HCT116 (cell line): ENCODE data around the gene GSN. TPM values are rescaled to one million over a fixed set of nuclear protein-coding genes. Genes with fewer than 3 reads are reported as not detected.

Experiments used
- ATAC-seq: fragments of 200-7000 bp; cut with Tn5 transposase; 2 replicates; pipeline ENCODE4 v1.9.1; 2020; ENCODE audit warnings: mild to moderate bottlenecking, moderate library complexity
- BruUV-seq: library from RNA; stranded (reverse); fragments of 400-500 nt; replicated peaks from 2 replicates; lab custom pipeline; 2021; lab: Mats Ljungman, UMichigan
- CTCF ChIA-PET: fragments of 300-600 bp; sonication (Branson Sonifier 250); formaldehyde crosslinking; loops from one replicate; lab custom pipeline; 2021; ENCODE audit warnings: antibody characterized with exemption; lab: Charles Lee
- POLR2A ChIA-PET: fragments of 300-600, 350-600 bp; sonication (Branson Sonifier 250); formaldehyde crosslinking; loops from one replicate; lab custom pipeline; 2021; ENCODE audit warnings: antibody characterized with exemption; lab: Charles Lee
- RAD21 ChIA-PET, 2 experiments: fragments of 300-600 bp; sonication (Branson Sonifier 250); formaldehyde crosslinking; loops; one replicate each; lab custom pipeline; 2023; ENCODE audit warnings: low total read pairs in 2 of 2; ENCODE audit not compliant: uncharacterized antibody in 2 of 2, unreplicated experiment in 2 of 2, low non-redundant PET in 1 of 2; lab: Charles Lee
- DNase-seq: peaks from one replicate; pipeline ENCODE4 v3.0.0-alpha.2; 2010; ENCODE audit warnings: low read depth, low spot score
- H2AFZ ChIP-seq: fragments of 200-600 bp; shearing (Covaris generic), sonication (generic); 2 replicates; pipeline ENCODE4 v1.6.1; 2017; ENCODE audit warnings: low read depth, mixed run types, mixed read lengths, antibody characterized with exemption, low read length; ENCODE audit not compliant: poor library complexity, severe bottlenecking
- H3K27ac ChIP-seq: 2 replicates; pipeline ENCODE4 v1.5.1; 2012; ENCODE audit warnings: low read depth, low read length
- H3K27me3 ChIP-seq: fragments of 200-600 bp; sonication (generic); 2 replicates; pipeline ENCODE4 v1.6.1; 2016; ENCODE audit warnings: mixed run types, low read length, mixed read lengths; ENCODE audit not compliant: insufficient read depth
- H3K36me3 ChIP-seq, 2 experiments: fragments of 200-500 bp in 1 of 2; fragments of 200-600 bp in 1 of 2; sonication (Bioruptor generic) in 1 of 2; sonication (generic) in 1 of 2; 2 replicates each; pipeline versions ENCODE4 v1.5.1 to v1.6.1; 2014 to 2016; ENCODE audit warnings: low read length in 2 of 2, inconsistent platforms in 1 of 2, mixed read lengths in 1 of 2, mixed run types in 1 of 2; ENCODE audit not compliant: insufficient read depth in 2 of 2, control insufficient read depth in 1 of 2
- H3K4me1 ChIP-seq, 2 experiments: fragments of 200-600 bp in 1 of 2; sonication (generic) in 1 of 2; 2 replicates each; pipeline versions ENCODE4 v1.5.1 to v1.6.1; 2012 to 2017; ENCODE audit warnings: low read length in 2 of 2, inconsistent platforms in 1 of 2, mild to moderate bottlenecking in 1 of 2, mixed read lengths in 1 of 2, mixed run types in 1 of 2, moderate library complexity in 1 of 2; ENCODE audit not compliant: insufficient read depth in 2 of 2, control insufficient read depth in 1 of 2
- H3K4me2 ChIP-seq: fragments of 200-600 bp; sonication (generic); 2 replicates; pipeline ENCODE4 v1.6.1; 2017; ENCODE audit warnings: mixed run types, low read length, mixed read lengths
- H3K4me3 ChIP-seq, 2 experiments: fragments of 200-600 bp in 1 of 2; sonication (generic) in 1 of 2; replicated peaks in 1 of 2; 2 replicates each; pipeline ENCODE4 v1.5.1; 2011 to 2016; ENCODE audit warnings: low read length in 2 of 2, control low read depth in 1 of 2, low read depth in 1 of 2, mild to moderate bottlenecking in 1 of 2, mixed read lengths in 1 of 2, mixed run types in 1 of 2
- H3K79me2 ChIP-seq: fragments of 200-600 bp; sonication (generic); 2 replicates; pipeline ENCODE4 v1.6.1; 2017; ENCODE audit warnings: mild to moderate bottlenecking, mixed run types, low read length, moderate library complexity, mixed read lengths; ENCODE audit not compliant: insufficient read depth
- H3K9ac ChIP-seq: fragments of 200-600 bp; sonication (generic); 2 replicates; pipeline ENCODE4 v1.6.1; 2016; ENCODE audit warnings: low read length, mixed read lengths
- H3K9me2 ChIP-seq: fragments of 200-600 bp; sonication (generic), shearing (Covaris generic); 2 replicates; pipeline ENCODE4 v1.6.1; 2017; ENCODE audit warnings: mixed run types, mild to moderate bottlenecking, moderate library complexity; ENCODE audit not compliant: insufficient read depth
- H3K9me3 ChIP-seq, 2 experiments: fragments of 200-500 bp in 1 of 2; fragments of 200-600 bp in 1 of 2; sonication (Bioruptor generic) in 1 of 2; sonication (generic) in 1 of 2; 2 replicates each; pipeline ENCODE4 v1.6.1; 2014 to 2017; ENCODE audit warnings: low read length in 2 of 2, mixed read lengths in 2 of 2, inconsistent platforms in 1 of 2, low read depth in 1 of 2, mild to moderate bottlenecking in 1 of 2, mixed run types in 1 of 2, moderate library complexity in 1 of 2; ENCODE audit not compliant: control insufficient read depth in 1 of 2, insufficient read depth in 1 of 2
- H4K20me1 ChIP-seq: fragments of 200-600 bp; sonication (generic), shearing (Covaris generic); 2 replicates; pipeline ENCODE4 v1.6.1; 2017; ENCODE audit warnings: mixed run types, mild to moderate bottlenecking, moderate library complexity; ENCODE audit not compliant: insufficient read depth
- ATF3 ChIP-seq: IDR thresholded peaks from 2 replicates; pipeline ENCODE4 v1.6.1; 2012
- ELF1 ChIP-seq: IDR thresholded peaks from 2 replicates; pipeline ENCODE4 v1.6.1; 2012; ENCODE audit warnings: low read depth, borderline replicate concordance
- EZH2 ChIP-seq: fragments of 200-600 bp; sonication (generic); IDR thresholded peaks from 2 replicates; pipeline ENCODE4 v1.6.1; 2017; ENCODE audit warnings: antibody characterized with exemption, mixed run types
- FOSL1 ChIP-seq: IDR thresholded peaks from 2 replicates; pipeline ENCODE4 v1.6.1; 2012; ENCODE audit warnings: low read depth
- JUND ChIP-seq: IDR thresholded peaks from 2 replicates; pipeline ENCODE4 v1.6.1; 2012
- RAD21 ChIP-seq: IDR thresholded peaks from 2 replicates; pipeline ENCODE4 v1.6.1; 2012; ENCODE audit warnings: low read depth, mild to moderate bottlenecking
- REST ChIP-seq: IDR thresholded peaks from 2 replicates; pipeline ENCODE4 v1.6.1; 2012; ENCODE audit warnings: low read depth
- SIN3A ChIP-seq: IDR thresholded peaks from 2 replicates; pipeline ENCODE4 v1.6.1; 2012; ENCODE audit warnings: low read depth
- SP1 ChIP-seq: IDR thresholded peaks from 2 replicates; pipeline ENCODE4 v1.6.1; 2012; ENCODE audit warnings: low read depth
- SRF ChIP-seq: IDR thresholded peaks from 2 replicates; pipeline ENCODE4 v1.6.1; 2012; ENCODE audit warnings: low read depth
- TCF7L2 ChIP-seq: IDR thresholded peaks from 2 replicates; pipeline ENCODE4 v1.7.0; 2011; ENCODE audit warnings: borderline replicate concordance, inconsistent platforms; ENCODE audit not compliant: insufficient read depth, insufficient read length; ENCODE audit errors: extremely low read depth
- ZFX ChIP-seq: fragments of 450-650 bp; IDR thresholded peaks from 2 replicates; pipeline ENCODE4 v1.6.1; 2017
- intact Hi-C: fragments of 100-400 bp; cut with micrococcal nuclease; formaldehyde crosslinking; loops from 2 replicates; pipeline ENCODE4 v1.10.0; 2022
- total RNA-seq: library from RNA; stranded (reverse); gene quantifications from one replicate; pipeline ENCODE4 v1.2.1, GENCODE V29; 2021; ENCODE audit not compliant: unreplicated experiment
- TF ChIP-seq, protein P1 (sequence below), 3 experiments: fragments of 200-600 bp in 1 of 3; sonication (generic) in 1 of 3; IDR thresholded peaks in 2 of 3; conservative IDR thresholded peaks in 1 of 3; 2 replicates each; pipeline ENCODE4 v1.5.1; 2012 to 2017; ENCODE audit warnings: low read depth in 2 of 3, low read length in 2 of 3, antibody characterized with exemption in 1 of 3, borderline replicate concordance in 1 of 3, control low read depth in 1 of 3, mild to moderate bottlenecking in 1 of 3, mixed read lengths in 1 of 3, mixed run types in 1 of 3, moderate library complexity in 1 of 3; ENCODE audit not compliant: insufficient read depth in 1 of 3
- TF ChIP-seq, protein P2 (sequence below): IDR thresholded peaks from 2 replicates; pipeline ENCODE4 v1.6.1; 2011; ENCODE audit warnings: mild to moderate bottlenecking, low read length, moderate library complexity; ENCODE audit not compliant: insufficient replicate concordance; ENCODE audit errors: extremely low read depth

The GSN gene
- total RNA-seq, 1 experiment from 2014 or later: 71.3 TPM

GRCh38 chr9:121226175-121226574 is 41.8 kb upstream of the GSN start:
- ChIA-PET POLR2A (no interaction called here), RAD21 (no interaction called here)
- no peak overlapping the region for H3K27ac ChIP-seq

DNA sequence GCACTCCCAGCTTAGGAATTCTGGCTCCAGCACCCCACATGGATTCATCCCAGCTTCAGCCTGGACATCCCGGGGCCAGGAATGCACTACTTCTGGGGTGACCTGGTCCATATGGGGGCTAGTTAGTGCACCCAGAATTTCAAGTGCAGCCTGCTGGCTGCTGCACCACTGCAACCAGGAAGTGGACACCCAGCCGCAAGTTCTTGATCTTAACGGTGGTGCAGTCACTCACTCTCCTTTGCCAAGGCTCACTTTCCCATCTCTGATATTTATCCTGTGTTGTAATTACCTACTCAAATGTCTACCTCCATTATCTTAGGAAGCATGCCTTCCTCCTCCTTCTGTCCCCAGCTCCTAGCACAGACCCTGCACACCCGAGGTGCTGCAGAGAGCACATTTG is 40.1 kb upstream of the GSN start:
- Histone ChIP-seq H3K27me3 (no peaks in the 10 kb centered on the region), H3K36me3 (no peaks in the 10 kb centered on the region), H2AFZ (no peak overlapping the region), H3K4me1 (peaks cover 0 to 9% of the 10 kb centered on the region in 2 experiments; a peak in 2 of 4 replicates), H4K20me1 (no peaks in the 10 kb centered on the region), H3K4me3 (no peak overlapping the region), H3K27ac (no peak overlapping the region), H3K4me2 (no peak overlapping the region), H3K9me3 (no peaks in the 10 kb centered on the region), H3K9ac (no peak overlapping the region), H3K79me2 (no peaks in the 10 kb centered on the region), H3K9me2 (no peaks in the 10 kb centered on the region)
- intact Hi-C loops: no loop called here
- BruUV-seq: no TSS peak
- DNase-seq (no peak), ATAC-seq (no peak)
- ChIA-PET CTCF (no interaction called here), RAD21 (no interaction called here), POLR2A (no interaction called here)
- TF ChIP-seq ELF1 (no peak), SRF (no peak), EZH2 (no peak), ATF3 (no peak), REST (no peak), RAD21 (no peak), JUND (no peak), SIN3A (no peak), SP1 (no peak), TCF7L2 (no peak)
- TF ChIP-seq, protein P1, sequence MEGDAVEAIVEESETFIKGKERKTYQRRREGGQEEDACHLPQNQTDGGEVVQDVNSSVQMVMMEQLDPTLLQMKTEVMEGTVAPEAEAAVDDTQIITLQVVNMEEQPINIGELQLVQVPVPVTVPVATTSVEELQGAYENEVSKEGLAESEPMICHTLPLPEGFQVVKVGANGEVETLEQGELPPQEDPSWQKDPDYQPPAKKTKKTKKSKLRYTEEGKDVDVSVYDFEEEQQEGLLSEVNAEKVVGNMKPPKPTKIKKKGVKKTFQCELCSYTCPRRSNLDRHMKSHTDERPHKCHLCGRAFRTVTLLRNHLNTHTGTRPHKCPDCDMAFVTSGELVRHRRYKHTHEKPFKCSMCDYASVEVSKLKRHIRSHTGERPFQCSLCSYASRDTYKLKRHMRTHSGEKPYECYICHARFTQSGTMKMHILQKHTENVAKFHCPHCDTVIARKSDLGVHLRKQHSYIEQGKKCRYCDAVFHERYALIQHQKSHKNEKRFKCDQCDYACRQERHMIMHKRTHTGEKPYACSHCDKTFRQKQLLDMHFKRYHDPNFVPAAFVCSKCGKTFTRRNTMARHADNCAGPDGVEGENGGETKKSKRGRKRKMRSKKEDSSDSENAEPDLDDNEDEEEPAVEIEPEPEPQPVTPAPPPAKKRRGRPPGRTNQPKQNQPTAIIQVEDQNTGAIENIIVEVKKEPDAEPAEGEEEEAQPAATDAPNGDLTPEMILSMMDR (IDR thresholded peaks at IDR 0.05 in 2 of 3, conservative IDR thresholded peaks at IDR 0.05 in 1 of 3; ENCODE audit: borderline replicate concordance in 1 of 3, insufficient read depth in 1 of 3, low read depth in 2 of 3, low read length in 2 of 3): no peak
- TF ChIP-seq, protein P2, sequence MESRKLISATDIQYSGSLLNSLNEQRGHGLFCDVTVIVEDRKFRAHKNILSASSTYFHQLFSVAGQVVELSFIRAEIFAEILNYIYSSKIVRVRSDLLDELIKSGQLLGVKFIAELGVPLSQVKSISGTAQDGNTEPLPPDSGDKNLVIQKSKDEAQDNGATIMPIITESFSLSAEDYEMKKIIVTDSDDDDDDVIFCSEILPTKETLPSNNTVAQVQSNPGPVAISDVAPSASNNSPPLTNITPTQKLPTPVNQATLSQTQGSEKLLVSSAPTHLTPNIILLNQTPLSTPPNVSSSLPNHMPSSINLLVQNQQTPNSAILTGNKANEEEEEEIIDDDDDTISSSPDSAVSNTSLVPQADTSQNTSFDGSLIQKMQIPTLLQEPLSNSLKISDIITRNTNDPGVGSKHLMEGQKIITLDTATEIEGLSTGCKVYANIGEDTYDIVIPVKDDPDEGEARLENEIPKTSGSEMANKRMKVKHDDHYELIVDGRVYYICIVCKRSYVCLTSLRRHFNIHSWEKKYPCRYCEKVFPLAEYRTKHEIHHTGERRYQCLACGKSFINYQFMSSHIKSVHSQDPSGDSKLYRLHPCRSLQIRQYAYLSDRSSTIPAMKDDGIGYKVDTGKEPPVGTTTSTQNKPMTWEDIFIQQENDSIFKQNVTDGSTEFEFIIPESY: no peak

More at GRCh38 chr9:121226175-121226574, 41.8 kb upstream of the GSN start:
- intact Hi-C loops: no loop called here
- Histone ChIP-seq H3K4me3 (no peak overlapping the region), H2AFZ (no peak overlapping the region), H3K79me2 (no peaks in the 10 kb centered on the region), H3K27me3 (no peaks in the 10 kb centered on the region), H3K4me2 (peak overlapping the region; percentile 8; the same call in 1 of the 2 replicates), H3K9me2 (no peaks in the 10 kb centered on the region), H3K9ac (no peak overlapping the region), H3K4me1 (peaks cover 0 to 14% of the 10 kb centered on the region in 2 experiments; a peak in 2 of 4 replicates), H4K20me1 (no peaks in the 10 kb centered on the region), H3K9me3 (no peaks in the 10 kb centered on the region), H3K36me3 (no peaks in the 10 kb centered on the region)
- BruUV-seq: no TSS peak
- DNase-seq: no peak
- TF ChIP-seq ZFX (no peak), FOSL1 (0 out of 2 replicates have a peak, but pooled peaks have one; percentile 19)
- CTCF ChIA-PET: interaction anchor here (0.7 kb wide), 1 partner anchor 13 kb away, joined by 3 read pairs; no protein-coding TSS in a partner anchor
- ATAC-seq: no peak
